CD14-positive monocyte (primary cell): ENCODE measurements around the gene ARRB1. TPM values are rescaled to one million over a fixed set of nuclear protein-coding genes. Genes with fewer than 3 reads are reported as not detected.

Experiments
- DNase-seq, 3 donors: peaks; one replicate each; pipeline ENCODE4 v3.0.0-alpha.2; 2011 to 2022
- H2AFZ ChIP-seq: 2 replicates; pipeline ENCODE4 v1.6.0; 2012; ENCODE audit warnings: mild to moderate bottlenecking, low read depth, low read length, inconsistent platforms; ENCODE audit not compliant: insufficient read depth, poor library complexity, severe bottlenecking
- H3K27ac ChIP-seq, 2 donors: 1 replicate in 1 of 2; 2 replicates in 1 of 2; pipeline ENCODE4 v1.5.1; 2012 to 2013; ENCODE audit warnings: low read length in 2 of 2, control low read depth in 1 of 2, inconsistent platforms in 1 of 2, low read depth in 1 of 2, mild to moderate bottlenecking in 1 of 2
- H3K27me3 ChIP-seq, 2 donors: one replicate each; pipeline versions ENCODE4 v1.6.0 to v1.6.1; 2011 to 2013; ENCODE audit warnings: low read length in 2 of 2; ENCODE audit not compliant: control insufficient read depth in 2 of 2, insufficient read depth in 2 of 2
- H3K36me3 ChIP-seq, 2 donors: replicated peaks in 1 of 2; 1 replicate in 1 of 2; 2 replicates in 1 of 2; pipeline versions ENCODE4 v1.5.1 to v1.6.1; 2012 to 2013; ENCODE audit warnings: low read length in 2 of 2, control low read depth in 1 of 2, inconsistent platforms in 1 of 2, mild to moderate bottlenecking in 1 of 2; ENCODE audit not compliant: insufficient read depth in 2 of 2, control insufficient read depth in 1 of 2
- H3K4me1 ChIP-seq, 2 donors: 1 replicate in 1 of 2; 2 replicates in 1 of 2; pipeline versions ENCODE4 v1.5.1 to v1.6.1; 2012 to 2013; ENCODE audit warnings: low read length in 2 of 2, control low read depth in 1 of 2, inconsistent platforms in 1 of 2, mild to moderate bottlenecking in 1 of 2, moderate library complexity in 1 of 2; ENCODE audit not compliant: insufficient read depth in 2 of 2, control insufficient read depth in 1 of 2
- H3K4me2 ChIP-seq: replicated peaks from 2 replicates; pipeline ENCODE3; 2012; ENCODE audit warnings: low read length, moderate library complexity, mild to moderate bottlenecking; ENCODE audit not compliant: poor library complexity, severe bottlenecking; ENCODE audit errors: extremely low read depth
- H3K4me3 ChIP-seq, 3 experiments: fragments of 200-600 bp in 1 of 3; sonication (generic) in 1 of 3; replicated peaks in 1 of 3; 1 replicate in 2 of 3; 2 replicates in 1 of 3; pipeline ENCODE4 v1.5.1; 2011 to 2013; ENCODE audit warnings: low read length in 3 of 3, mild to moderate bottlenecking in 3 of 3, control low read depth in 2 of 3, low read depth in 2 of 3, inconsistent platforms in 1 of 3, moderate library complexity in 1 of 3
- H3K79me2 ChIP-seq: 2 replicates; pipeline ENCODE4 v1.6.0; 2012; ENCODE audit warnings: mild to moderate bottlenecking, control low read depth, inconsistent platforms, low read length, moderate library complexity; ENCODE audit not compliant: insufficient read depth
- H3K9ac ChIP-seq: 2 replicates; pipeline ENCODE4 v1.6.0; 2017; ENCODE audit warnings: low read length, mild to moderate bottlenecking; ENCODE audit not compliant: insufficient read depth, poor library complexity, severe bottlenecking
- H3K9me3 ChIP-seq, 2 donors: replicated peaks in 1 of 2; 1 replicate in 1 of 2; 2 replicates in 1 of 2; pipeline versions ENCODE4 v1.5.1 to v1.6.1; 2012 to 2013; ENCODE audit warnings: low read length in 2 of 2, control low read depth in 1 of 2; ENCODE audit not compliant: control insufficient read depth in 1 of 2, insufficient read depth in 1 of 2
- H4K20me1 ChIP-seq: 2 replicates; pipeline ENCODE4 v1.6.0; 2012; ENCODE audit warnings: mild to moderate bottlenecking, low read length, control low read depth, moderate library complexity; ENCODE audit not compliant: insufficient read depth
- H3K27ac Mint-ChIP-seq, 7 donors: one replicate each; pipeline ENCODE4 v1.8.0; 2020; ENCODE audit warnings: mild to moderate bottlenecking in 7 of 7, mixed read lengths in 7 of 7, moderate library complexity in 6 of 7, inconsistent platforms in 2 of 7
- H3K27me3 Mint-ChIP-seq, 3 donors: one replicate each; pipeline ENCODE4 v1.8.0; 2021 to 2022; ENCODE audit warnings: low read depth in 3 of 3, mild to moderate bottlenecking in 3 of 3, mixed read lengths in 3 of 3, moderate library complexity in 3 of 3, inconsistent platforms in 1 of 3
- H3K36me3 Mint-ChIP-seq, 2 donors: one replicate each; pipeline ENCODE4 v1.8.0; 2020; ENCODE audit warnings: mixed read lengths in 2 of 2, inconsistent platforms in 1 of 2, mild to moderate bottlenecking in 1 of 2
- H3K4me1 Mint-ChIP-seq: one replicate; pipeline ENCODE4 v1.8.0; 2020; ENCODE audit warnings: mild to moderate bottlenecking, mixed read lengths
- H3K4me3 Mint-ChIP-seq, 2 donors: one replicate each; pipeline ENCODE4 v1.8.0; 2020; ENCODE audit warnings: mild to moderate bottlenecking in 2 of 2, mixed read lengths in 2 of 2, moderate library complexity in 1 of 2
- H3K9me3 Mint-ChIP-seq, 7 donors: one replicate each; pipeline ENCODE4 v1.8.0; 2020 to 2022; ENCODE audit warnings: mixed read lengths in 7 of 7, mild to moderate bottlenecking in 6 of 7, moderate library complexity in 6 of 7, inconsistent platforms in 2 of 7
- WGBS: methylation state at CpG from one replicate; pipeline ENCODE4 v1.1.5; 2013; ENCODE audit warnings: missing lambda C conversion rate; ENCODE audit not compliant: insufficient coverage; 5-methylcytosine and 5-hydroxymethylcytosine counted together
- intact Hi-C, 2 donors: fragments of 100-400 bp; cut with micrococcal nuclease; formaldehyde crosslinking; loops; one replicate each; pipeline versions ENCODE4 v1.15.0 to v1.15.1; 2023
- polyA plus RNA-seq, 3 donors: library from polyadenylated mRNA; depleted of rRNA in 1 of 3; unstranded in 2 of 3; stranded (reverse) in 1 of 3; fragments of 300-500 nt in 2 of 3; fragments of >200 nt in 1 of 3; fragmentation: Illumina TruSeq in 2 of 3; gene quantifications; 1 replicate in 2 of 3; 2 replicates in 1 of 3; pipeline ENCODE4 v1.2.3, GENCODE V29; 2012 to 2021
- TF ChIP-seq, protein P1 (sequence below): fragments of 200-600 bp; IDR thresholded peaks from one replicate; pipeline ENCODE4 v1.8.0; 2022; ENCODE audit warnings: antibody characterized with exemption, mild to moderate bottlenecking

ARRB1 gene
- polyA plus RNA-seq, 3 donors, result 52.6 to 114 (median 66.5) TPM

DNA sequence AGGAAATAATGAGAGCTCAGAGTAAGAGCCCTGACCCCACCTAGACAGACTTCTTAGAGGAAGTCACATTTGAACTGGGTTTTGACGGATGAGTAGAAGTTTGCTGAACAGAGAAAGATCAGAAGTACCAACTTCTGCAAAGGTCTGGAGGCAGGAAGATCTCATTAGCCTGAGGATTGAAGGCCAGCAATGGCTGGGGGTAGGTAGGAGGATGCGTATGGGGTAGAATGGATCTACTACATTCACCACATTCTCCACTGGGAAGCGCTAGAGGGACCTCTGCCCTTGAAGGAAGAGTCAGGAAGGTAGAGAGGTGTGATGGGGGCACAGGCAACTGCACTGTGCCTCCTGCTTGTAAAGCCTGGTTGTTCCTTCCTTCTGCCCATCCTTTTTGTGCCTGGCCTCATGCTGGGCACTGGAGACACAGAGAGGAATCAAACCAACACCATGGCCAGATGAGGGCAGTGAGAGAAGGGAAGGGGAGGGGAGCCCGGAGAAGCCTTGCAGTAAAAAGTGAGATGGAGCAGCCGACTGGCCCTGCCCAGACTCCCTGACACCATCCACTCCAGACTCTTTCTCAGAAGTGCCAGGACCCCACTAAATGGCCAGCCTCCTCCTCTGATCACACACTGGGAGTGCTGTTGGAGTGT is 106.0 kb downstream of the ARRB1 start:
- no peak overlapping the region for H2AFZ ChIP-seq
- H3K4me3 ChIP-seq, result no peak overlapping the region
- Mint-ChIP-seq H3K4me1 (peaks cover 5% of the 10 kb centered on the region), H3K36me3 (peaks cover 4 to 6% of the 10 kb centered on the region in 2 donors), H3K27me3 (peaks cover 42 to 53% (median 46%) of the 10 kb centered on the region in 3 donors), H3K4me3 (no peak overlapping the region), H3K27ac (no peak overlapping the region), H3K9me3 (peaks cover 0 to 12% (median 5%) of the 10 kb centered on the region in 7 donors)
- H3K9ac ChIP-seq, result no peak overlapping the region
- H3K79me2 ChIP-seq, result no peaks in the 10 kb centered on the region
- no CpG with 5 or more reads among the region's 5 CpGs for WGBS
- H3K4me2 ChIP-seq, result no peak overlapping the region
- H3K4me1 ChIP-seq, result peaks cover 4 to 19% of the 10 kb centered on the region in 2 donors
- peaks cover 27 to 37% of the 10 kb centered on the region in 2 donors for H3K27me3 ChIP-seq
- peaks cover 0 to 7% of the 10 kb centered on the region in 2 donors for H3K9me3 ChIP-seq
- DNase-seq, result no peak
- no peaks in the 10 kb centered on the region for H3K36me3 ChIP-seq
- TF ChIP-seq, protein P1, sequence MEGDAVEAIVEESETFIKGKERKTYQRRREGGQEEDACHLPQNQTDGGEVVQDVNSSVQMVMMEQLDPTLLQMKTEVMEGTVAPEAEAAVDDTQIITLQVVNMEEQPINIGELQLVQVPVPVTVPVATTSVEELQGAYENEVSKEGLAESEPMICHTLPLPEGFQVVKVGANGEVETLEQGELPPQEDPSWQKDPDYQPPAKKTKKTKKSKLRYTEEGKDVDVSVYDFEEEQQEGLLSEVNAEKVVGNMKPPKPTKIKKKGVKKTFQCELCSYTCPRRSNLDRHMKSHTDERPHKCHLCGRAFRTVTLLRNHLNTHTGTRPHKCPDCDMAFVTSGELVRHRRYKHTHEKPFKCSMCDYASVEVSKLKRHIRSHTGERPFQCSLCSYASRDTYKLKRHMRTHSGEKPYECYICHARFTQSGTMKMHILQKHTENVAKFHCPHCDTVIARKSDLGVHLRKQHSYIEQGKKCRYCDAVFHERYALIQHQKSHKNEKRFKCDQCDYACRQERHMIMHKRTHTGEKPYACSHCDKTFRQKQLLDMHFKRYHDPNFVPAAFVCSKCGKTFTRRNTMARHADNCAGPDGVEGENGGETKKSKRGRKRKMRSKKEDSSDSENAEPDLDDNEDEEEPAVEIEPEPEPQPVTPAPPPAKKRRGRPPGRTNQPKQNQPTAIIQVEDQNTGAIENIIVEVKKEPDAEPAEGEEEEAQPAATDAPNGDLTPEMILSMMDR, result no peak
- no peak overlapping the region for H3K27ac ChIP-seq
- intact Hi-C loops, result loop anchor here (5.0 kb wide), 3 partner anchors 103 to 318 kb away; no protein-coding TSS in a partner anchor
- H4K20me1 ChIP-seq, result no peaks in the 10 kb centered on the region

DNA sequence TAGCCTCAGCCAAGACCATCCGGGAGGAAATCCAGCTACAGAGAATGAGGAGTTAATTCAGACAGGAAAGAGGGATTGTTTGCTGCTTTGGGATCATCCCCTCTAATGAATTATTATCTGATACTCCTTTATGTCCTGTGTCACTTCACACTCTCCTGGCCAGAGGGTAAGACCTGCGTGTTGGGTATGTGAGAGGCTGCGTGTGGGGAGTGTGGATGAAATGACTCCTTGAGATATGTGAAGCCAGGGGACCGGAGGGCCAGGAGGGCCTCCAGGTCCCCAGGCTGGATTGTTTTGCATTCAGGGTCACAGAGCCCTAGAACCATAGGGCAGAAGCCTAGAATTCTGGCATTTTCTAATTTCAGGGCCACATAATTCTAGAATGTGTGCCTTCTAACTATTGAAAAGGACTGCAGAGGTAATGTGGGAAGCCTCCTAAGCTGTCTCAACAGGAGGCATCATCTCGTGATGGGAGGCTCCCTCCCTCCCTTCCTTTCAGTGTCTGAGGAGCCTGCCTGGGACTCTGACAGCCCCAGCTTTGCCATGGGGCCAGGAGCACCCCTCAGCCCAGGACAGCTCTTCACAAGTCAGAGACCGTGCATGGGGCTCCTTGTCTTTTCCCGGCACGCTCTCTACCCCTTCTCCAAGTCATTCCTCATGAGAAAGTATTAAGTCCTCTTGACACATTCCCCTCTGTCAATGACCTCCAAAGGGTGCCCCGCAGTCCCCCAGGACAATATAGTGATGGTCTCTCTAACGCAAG is 107.2 kb downstream of the ARRB1 start:
- H3K9ac ChIP-seq, result no peak overlapping the region
- Mint-ChIP-seq H3K27me3 (peaks cover 51 to 60% (median 51%) of the 10 kb centered on the region in 3 donors), H3K4me1 (peaks cover 8% of the 10 kb centered on the region), H3K9me3 (peaks cover 0 to 16% (median 9%) of the 10 kb centered on the region in 7 donors), H3K27ac (peak overlapping the region in 1 of 7 donors; percentile 11), H3K4me3 (peak overlapping the region in 1 of 2 donors; percentile 64), H3K36me3 (peaks cover 4 to 6% of the 10 kb centered on the region in 2 donors)
- peaks cover 8 to 22% of the 10 kb centered on the region in 2 donors for H3K4me1 ChIP-seq
- no peaks in the 10 kb centered on the region for H3K79me2 ChIP-seq
- WGBS, result 83% methylated on average over 5 of the region's 10 CpGs
- peaks cover 0 to 15% of the 10 kb centered on the region in 2 donors for H3K9me3 ChIP-seq
- peaks cover 40 to 50% of the 10 kb centered on the region in 2 donors for H3K27me3 ChIP-seq
- H2AFZ ChIP-seq, result no peak overlapping the region
- no peak for DNase-seq
- no peaks in the 10 kb centered on the region for H4K20me1 ChIP-seq
- TF ChIP-seq, protein P1, result no peak
- H3K4me2 ChIP-seq, result no peak overlapping the region
- intact Hi-C loops, result loop anchor here in 1 of 2 donors (5.0 kb wide), 1 partner anchor 37 kb away; no protein-coding TSS in a partner anchor
- no peaks in the 10 kb centered on the region for H3K36me3 ChIP-seq
- no peak overlapping the region for H3K4me3 ChIP-seq
- H3K27ac ChIP-seq, result no peak overlapping the region
